H4 (cell line): ENCODE measurements around the gene RCAN1. TPM values are rescaled to one million over a fixed set of nuclear protein-coding genes. Genes with fewer than 3 reads are reported as not detected.

ENCODE experiments used
- DNase-seq: peaks from one replicate; pipeline ENCODE4 v3.0.0-alpha.2; 2015; ENCODE audit warnings: low spot score
- total RNA-seq: library from RNA; depleted of rRNA; stranded (reverse); fragments of >200 nt; shearing (Covaris generic); gene quantifications from 2 replicates; pipeline ENCODE4 v1.2.3, GENCODE V29; 2014

Gene RCAN1
- total RNA-seq, 1 experiment from 2014 or later = 52.2 TPM

DNA sequence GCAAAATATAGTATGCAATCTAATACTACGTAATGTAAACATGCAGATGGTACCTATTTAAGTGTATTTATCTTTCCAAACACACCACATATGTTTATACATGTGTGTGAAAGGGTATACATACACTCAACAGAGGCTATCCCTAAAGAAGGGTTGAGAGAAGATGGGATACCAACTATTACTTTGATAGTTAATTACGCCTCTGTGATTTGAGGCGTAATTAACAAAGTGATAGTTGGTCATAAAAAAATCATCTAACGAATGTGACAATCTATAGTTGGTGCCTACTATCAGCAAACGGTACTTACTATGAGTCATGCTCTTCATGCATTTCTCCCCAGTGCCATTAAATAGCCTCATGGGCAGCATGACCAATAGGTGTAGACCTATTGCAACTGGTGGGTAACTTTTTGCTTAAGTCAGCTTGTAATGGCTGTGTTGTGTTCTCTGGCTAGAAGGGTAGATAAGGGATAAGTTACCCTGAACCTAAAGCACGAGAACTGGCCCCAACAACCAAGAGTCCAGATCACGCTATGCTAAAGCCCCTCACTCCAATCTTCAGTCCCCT lies 15.3 kb downstream of the RCAN1 start:
- no peak for DNase-seq

DNA sequence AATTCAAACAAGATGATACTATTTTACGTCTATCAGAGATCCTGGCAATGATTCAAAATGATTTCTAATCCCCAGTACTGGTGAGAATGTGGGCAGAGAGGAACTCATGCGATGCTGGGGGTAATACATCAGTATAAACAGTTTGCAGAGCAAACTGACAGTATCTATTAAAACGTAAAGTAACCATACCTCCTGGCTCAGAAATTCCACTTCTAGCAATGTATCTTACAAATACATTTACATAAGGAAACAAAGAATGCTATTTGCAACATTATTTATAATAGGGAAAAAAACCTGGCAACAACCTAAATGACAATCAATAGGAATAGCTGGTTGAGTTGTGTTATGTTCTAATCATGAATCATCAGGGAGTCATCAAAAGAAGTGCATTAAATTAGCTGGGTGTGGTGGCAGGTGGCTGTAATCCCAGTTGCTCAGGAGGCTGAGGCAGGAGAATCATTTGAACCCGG lies 15.9 kb downstream of the RCAN1 start:
- DNase-seq = no peak

DNA sequence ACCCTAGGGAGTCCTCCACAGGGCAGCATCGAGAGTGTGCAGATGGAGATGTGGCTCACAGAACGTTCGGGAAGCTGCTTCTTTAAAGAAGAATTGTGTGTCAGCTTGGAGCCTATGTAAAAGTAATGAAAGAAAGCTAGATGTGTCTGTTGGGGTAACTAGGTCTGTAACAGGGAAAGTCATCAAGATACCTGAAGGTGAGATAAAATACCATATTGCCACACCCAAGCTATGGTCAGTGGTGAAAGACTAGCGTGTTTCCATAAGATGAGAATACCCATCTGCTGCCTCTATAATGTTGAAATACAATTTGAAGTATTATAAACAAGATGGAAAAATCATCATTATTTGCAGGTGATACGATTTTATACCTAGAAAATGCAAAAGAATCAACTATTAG lies 17.5 kb downstream of the RCAN1 start:
- DNase-seq = no peak

DNA sequence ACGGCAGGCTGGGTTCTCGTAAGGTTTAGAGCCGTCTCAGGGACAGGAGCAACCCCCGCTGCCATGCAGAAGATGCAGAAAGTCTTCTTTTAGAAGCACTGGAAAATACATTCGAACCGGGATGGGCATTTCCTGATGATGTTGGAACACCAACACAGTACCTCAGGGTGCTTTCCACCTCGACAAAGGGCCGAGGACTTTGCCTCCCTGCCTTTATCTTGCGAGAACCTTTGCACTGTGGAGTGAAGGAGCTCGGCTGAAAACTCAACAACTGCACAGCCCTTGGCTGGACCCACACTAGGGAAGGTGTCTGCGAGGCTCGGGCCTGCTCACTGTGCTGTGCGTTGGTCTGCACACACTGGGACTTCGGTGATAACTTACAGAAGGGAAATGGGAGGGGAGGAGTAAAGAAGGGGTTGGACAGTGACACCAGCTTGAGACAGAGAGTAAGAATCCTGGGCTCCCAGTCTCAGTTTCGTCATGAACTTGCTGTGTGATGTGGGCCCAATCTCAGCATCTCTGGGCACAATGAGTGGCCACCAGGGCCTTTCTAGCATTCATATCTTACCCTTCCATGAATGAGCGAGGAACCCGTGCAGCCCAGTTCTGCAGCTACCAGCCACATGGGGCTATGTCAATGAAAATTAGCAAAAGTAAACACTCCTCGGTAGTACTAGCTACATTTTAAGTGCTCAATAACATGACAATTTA lies 18.2 kb downstream of the RCAN1 start:
- no peak for DNase-seq

DNA sequence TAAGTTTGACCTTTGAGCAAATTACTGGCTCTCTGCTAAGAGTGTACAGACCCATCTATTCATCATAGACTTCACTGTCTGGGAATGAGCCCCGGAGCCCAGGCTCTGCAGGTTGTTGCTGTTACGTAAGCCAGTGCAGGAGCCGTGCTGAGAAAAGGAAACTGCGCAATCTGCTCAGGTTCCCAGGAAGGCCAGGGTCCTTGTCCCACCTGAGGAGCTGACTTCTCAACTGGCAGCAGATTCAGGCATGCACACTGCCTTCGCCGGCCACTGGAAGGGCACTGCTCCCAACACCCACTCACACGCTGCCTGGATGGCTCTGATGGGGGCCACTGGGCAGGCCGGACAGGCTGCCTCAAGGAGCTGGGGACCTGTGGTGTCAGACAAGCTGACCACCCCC lies 19.5 kb downstream of the RCAN1 start:
- no peak for DNase-seq

DNA sequence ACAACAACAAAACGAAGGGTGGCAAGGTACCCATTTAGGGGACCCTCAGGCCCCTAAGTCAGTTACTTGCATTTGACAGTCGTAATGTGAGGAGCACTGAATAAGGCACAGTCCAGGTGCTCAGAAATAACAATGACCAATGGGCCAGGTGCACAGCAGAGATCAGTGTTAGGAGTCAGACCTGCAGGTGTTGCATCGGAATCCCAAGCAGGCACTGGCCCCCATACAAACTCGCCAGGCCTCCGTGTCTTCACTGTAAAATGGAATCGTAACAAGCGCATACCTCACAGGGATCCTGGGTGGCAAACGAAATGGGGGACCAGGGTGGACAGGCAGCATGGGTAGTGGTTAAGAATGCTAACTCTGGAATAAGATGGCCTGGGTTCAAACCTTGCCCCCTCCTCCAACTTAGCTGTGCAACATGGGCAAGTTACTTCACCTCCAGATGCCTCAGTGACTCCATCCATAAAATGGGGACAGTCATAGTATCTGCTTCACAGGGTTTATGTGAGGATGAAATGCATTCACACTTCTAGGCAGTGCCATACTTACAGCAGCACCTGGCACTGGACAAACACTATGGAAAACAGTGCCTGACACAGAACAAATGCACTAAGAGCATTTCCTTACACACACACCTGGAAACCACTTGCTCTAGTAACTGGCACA lies 20.2 kb downstream of the RCAN1 start:
- no peak for DNase-seq

DNA sequence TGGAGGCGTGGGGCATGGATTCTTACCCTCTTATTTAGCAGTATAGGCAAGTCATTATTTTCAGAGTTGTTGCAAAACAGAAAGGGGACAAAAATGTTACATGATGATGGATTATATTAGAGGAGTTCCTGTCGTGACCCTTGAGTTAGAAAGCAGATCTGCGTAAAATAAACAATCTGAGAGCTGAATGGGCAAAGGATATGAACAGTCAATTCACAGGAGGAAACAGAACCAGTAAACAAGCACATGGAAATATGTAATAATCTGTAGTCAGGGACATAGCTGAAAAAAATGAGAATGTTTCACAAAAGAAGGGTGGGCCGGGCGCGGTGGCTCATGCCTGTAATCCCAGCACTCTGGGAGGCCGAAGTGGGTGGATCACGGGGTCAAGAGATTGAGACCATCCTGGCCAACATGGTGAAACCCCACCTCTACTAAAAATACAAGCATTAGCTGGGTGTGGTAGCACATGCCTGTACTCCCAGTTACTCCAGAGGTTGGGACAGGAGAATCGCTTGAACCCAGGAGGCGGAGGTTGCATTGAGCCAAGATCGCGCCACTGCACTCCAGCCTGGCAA lies 20.9 kb downstream of the RCAN1 start:
- no peak for DNase-seq

DNA sequence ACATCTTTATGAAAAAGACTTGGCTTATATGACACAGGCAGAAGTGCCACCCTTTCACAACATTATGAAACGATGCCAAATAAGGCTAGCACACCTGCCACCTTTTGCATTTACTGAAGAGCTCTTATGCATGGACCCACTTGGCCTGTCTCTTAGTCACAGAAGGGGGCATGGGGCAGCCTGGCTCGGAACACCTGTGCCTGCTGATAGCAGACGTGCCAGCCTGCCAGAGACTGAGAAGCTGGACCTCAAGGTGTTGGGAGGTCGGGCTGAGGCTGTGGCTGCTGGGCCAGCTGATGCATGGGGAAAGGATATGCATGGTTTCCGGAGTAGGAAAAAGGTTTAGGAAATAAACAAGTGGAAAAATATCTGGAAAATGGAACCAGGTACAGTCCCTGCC lies 21.5 kb downstream of the RCAN1 start:
- DNase-seq = no peak

DNA sequence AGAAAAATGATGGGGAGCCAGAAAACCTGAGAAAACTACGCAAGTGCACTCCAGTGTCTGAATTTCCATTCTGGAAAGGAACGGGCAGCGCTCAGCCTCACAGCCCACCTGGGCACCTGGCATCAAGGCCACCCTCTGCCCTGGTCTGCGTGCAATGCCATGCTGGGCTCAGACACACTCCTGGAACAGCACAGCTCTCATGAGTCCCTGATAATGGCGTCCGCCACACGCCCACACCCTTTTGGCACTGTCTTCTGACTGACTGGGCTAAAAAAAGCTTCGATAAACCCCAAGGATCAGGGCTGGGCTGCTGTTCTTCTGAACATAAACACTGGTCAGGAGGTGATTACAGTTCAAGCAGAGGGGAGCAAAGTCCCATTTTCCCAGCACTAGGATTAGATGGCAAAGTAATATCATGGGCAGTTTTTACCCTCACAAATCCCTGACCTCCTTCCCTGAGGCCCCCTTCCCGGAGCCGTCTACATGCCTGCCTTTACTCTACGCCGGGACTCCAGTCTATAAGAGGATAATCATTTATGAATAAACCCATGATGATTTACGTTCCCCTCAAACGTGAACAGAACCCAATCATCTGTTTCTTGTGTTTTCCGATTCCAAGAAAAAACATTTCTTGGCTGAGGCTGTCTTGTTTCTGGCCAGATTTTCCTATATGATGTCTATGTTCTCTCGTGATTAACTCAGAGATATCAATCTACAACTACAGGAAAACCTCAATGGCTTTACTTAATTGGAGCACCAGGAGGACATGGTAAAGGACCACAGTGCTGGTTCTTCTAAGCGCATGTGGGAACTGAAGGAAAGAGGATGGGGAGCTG lies 22.6 kb downstream of the RCAN1 start:
- peak; percentile 32 for DNase-seq

DNA sequence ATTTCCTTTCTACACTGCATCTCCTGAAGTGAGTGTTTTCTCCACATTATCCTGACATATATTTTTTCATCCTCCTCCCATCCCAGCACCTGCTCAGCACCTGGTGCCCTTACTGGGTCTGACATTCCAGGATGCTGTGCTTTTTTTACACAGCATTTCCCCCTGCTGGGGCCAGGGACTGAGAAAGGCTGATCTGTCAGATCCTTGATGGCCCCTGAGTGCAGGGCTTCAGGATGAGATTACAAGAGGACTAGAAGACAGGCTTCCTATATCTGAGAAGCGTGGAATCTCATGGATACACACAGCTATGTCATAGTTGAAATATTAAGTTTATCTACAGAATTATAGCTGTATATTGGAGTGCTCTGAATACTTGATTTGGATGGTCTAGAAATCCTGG lies 24.4 kb downstream of the RCAN1 start:
- DNase-seq = no peak

DNA sequence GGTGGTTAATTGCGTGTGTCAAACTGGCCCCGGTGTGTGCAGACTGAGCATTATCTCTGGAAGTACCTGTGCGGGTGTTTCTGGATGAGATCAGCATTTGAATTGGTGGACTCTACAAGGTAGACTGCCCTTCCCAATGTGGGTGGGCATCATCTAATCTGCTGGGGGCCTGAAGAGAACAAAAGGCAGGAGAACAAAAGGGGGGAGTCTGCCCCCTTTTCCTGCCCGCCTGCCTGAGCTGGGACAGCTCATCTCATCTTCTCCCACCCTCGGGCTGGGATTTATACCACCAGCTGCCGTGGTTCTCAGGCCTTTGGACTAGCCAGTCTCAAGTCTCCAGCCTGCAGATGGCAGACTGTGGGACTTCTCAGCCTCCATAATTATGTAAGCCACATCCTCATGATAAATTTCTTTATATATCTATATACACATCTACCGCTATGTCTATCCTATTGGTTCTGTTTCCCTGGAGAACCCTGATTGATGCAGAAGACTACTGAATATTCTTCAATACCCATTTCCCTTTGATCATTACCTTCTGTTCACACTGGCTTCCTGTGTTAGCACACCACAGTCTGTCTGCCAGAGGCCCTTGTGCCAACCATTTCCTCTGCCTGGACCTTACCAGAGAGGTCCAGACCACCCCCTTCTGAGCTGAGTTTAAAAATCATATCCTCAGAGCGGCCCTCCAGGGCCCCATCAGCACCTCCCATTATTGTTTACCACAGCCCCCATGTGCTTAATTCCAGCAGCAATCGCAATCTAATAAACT lies 25.2 kb downstream of the RCAN1 start:
- no peak for DNase-seq

DNA sequence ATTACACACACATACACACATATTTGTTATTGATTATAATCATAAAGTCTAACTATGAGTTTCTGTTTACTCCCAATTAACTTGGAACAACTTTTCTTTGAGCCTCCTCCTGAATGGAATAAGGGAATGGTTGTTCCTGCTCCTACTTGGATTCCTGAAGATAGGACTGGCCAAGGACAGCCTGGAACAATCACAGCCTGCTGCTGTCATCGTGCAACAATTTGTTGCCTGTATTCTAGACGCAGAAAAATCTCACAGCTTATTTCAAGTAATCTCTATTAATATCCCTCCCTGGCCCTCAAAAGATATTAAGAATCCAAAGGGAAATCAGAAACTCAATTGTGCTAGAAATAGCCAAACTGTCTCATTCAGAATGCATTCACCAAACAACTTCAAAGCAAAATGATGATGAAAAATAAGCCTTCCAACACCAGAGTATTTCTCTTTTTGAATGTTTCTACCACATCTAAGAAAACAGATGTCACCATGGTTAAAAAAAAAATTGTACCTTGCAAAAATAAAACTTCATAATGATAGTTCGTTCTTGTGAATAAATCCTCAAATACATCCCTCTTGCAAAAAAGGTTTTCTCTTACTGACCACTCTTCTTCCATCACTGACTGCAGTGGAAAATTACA lies 30.9 kb downstream of the RCAN1 start:
- no peak for DNase-seq

DNA sequence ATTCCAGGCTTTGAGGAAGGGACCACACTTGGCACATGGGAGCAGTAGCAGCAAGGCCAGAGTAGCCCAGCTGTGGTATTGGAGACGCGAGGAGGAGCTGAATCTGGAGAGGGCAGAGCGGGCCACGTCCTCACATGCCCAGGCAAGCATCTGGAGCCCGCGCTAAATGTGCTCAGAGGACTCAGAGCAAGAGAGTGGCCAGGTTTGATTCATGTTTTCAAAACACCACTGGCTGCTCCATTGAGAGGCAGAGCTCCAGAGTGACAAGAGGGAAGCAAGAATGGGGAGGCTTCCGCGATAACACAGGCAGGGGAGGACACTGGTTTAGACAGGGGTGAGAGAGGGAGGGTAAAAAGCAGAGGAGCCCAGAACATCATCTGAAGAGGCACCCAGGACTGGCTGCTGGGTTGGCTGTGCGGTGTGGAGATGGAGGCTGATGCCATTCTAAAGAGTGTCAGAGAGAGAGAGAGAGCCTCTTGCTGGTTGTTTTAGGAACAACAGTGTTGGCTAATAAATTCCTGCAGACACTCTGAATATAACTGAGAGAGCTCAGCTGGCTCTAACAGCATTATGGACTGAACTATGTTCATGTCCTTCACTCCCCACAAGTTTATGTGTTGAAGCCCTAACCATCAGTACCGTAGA lies 32.3 kb downstream of the RCAN1 start:
- peak; percentile 42 for DNase-seq

DNA sequence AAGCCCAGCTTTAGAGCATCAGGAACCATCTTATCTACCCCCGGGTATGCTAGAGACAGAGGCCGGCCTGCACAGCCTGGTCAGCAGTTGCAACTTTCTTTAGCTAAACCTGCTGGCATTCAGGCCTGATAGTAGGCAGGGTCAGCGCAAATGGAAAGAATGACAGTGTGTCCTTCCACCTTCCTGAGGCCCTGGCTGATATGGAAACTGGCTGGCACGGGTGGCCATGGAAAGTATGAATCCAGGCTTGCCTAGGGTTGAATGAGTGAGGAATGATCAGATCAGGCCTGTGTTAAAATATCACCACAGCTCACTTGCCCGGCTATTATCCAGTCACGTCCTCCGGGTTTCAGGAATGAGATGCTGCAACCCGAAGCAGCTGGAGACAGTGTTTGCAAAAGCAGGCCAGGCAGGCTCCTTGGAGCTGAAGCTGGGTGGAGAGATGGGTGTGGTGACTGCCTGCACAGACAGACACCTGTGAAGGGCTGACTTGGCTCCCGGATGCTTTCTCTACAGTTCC lies 34.7 kb downstream of the RCAN1 start:
- DNase-seq = no peak

DNA sequence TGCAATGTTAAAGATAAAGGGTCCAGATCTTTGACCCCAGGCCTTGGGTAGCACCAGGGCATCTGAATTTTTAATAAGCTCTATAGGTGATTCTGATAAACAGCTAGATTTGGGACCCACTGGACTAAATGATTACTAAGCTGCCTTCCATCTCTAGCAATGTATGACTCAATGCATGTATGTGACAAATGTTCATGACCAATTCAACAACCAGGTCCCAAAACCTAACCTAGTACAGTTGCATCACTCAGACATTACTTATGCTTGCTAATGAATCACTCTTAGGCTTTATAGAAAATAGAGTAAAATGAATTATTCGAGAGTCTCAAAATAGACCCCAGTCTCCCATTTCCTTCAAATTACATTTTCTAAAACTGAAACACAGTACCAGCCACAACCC lies 35.5 kb downstream of the RCAN1 start:
- DNase-seq = no peak

DNA sequence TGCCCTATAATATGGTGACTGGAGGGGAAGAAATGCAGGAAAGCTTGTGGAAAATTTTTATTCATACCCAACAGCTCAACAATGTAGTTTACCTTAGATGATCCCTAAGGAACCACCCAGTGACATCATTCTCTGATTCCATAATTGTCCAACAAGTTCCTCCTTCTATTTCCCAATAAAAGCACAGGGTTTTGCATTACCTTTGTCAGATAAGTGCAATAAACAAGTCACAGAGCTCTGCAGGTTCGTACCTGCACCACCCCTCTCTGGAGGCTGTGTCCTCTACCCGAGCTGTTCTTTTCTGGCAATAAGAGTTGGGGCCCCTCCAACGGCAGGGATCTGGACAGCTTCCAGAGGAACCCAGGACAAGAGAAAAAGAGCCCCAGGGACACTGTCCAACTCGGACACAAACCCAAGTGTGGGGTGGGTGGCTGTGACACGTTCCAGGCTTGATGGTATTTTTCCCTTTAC lies 38.8 kb downstream of the RCAN1 start:
- no peak for DNase-seq

DNA sequence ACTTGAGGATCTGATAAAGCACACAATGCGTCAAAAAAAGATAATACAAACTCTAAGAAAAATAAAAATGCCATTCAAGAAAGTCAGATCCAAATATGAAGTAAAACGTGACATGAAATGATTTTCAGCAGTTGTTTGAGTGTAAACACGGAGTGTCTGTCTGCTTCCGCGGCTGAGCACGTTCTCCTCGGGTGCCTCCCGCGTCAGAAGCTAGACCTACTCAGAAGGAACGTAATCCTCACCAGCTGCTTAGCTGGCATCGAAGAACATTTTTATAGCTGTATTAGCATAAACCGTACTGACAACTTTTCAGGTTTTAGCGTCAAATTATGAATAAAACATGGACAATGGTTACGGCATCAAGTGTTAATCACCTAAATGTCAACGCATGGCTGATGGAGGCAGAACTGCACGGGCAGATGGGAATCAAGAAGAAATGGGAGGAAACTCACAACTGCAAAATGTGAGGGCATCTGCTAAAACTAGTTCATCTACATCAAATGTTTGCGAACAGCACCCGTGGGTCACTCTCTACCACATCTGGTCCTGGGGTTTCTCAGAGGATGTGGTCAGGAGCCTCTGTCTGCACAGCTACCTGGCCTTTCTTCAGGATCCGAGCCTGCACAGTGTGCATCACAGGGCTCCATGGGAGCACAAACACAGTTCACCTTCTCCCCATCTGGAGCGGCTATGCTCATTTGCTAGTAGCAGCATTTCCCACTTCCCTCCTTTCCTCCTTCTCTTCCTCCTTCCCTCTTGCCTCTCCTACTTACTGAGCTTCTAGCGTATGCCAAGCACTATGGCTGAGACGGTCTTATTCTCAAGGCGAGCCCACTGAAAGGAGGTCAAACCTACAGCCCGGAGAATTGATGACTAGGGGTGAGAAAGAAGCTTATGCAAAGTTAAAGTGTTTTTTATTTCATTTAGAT lies 40.0 kb downstream of the RCAN1 start:
- DNase-seq = no peak

DNA sequence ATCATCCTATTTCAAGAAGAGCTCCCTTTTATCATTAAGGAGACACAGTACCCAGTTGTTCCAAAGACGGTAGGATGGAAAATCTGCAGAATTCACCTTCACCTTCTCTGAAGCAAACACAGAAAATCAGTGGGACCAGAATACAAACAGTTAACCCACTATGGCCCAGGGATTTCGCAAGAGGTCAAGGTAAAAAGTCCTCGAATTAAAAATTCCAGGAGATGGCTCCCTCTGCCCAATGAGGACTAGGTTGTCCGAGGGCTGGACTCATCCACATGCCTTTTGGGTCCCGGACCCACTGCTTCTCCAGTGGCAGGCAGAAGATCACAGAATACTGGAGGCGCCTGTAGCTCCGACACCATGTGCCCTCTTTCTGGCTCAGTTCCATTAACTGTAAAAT lies 42.9 kb downstream of the RCAN1 start:
- DNase-seq = no peak

DNA sequence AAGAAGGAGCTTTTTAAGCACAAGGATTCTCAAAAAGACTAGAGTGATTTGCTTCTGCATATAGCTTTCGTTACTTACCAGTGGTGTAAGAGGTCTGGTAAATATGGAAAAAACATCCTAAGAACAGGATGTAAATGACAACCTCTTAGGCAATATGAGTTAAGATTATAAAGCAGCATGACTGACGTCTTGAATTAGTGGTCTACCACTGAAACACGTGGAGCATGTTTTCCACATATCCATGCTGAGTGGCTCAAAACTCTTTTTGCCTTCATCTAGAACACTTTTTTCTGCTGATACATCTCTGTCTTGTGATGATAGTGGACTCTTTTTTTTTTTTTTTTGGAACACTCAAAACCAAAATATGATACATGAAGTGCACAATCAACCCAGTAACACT lies 44.6 kb downstream of the RCAN1 start:
- no peak for DNase-seq
